ENCODE measurements around the gene TSHR. TPM values are rescaled to one million over a fixed set of nuclear protein-coding genes. Genes with fewer than 3 reads are reported as not detected.

The TSHR gene
- total RNA-seq, 2 donors from 2014 or later = 0.58 TPM; not detected in 1

DNA sequence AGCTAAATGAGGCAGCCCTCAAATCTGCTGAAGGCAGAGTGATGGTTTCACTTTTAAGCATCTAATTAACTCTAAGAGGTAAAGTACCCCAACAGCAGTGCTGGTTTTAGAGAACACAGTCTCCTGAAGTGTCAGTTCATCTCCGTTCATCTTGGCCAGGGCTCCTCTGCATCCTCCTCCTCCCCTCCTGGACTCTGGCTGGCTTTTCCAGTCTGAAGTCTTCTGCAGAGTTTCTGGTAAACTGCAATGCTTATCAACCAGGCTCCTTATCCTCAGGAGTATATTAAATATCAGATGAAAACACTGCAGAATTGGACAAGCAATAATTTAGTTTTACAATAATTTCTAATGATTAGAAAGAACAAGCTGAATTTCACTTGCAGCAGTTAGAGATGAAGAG is 150.0 kb downstream of the TSHR start:
- H3K9ac ChIP-seq (ENCODE audit: extremely low read depth, low read length, poor library complexity, severe bottlenecking) = no peak overlapping the region
- DNase-seq = no peak
- Mint-ChIP-seq H3K36me3 (ENCODE audit: low read depth) (no peaks in the 10 kb centered on the region), H3K27me3 (ENCODE audit: insufficient read depth) (no peaks in the 10 kb centered on the region), H3K4me1 (peaks cover 15% of the 10 kb centered on the region), H3K9me3 (no peaks in the 10 kb centered on the region), H3K27ac (no peak overlapping the region), H3K4me3 (no peak overlapping the region)
- H3K27me3 ChIP-seq (ENCODE audit: control insufficient read depth, insufficient read depth, low read length, poor library complexity, severe bottlenecking) = no peaks in the 10 kb centered on the region
- no peak overlapping the region for H3K4me3 ChIP-seq (ENCODE audit: low read length)
- H3K36me3 ChIP-seq (ENCODE audit: control insufficient read depth, insufficient read depth, low read length) = no peaks in the 10 kb centered on the region
- H3K27ac ChIP-seq (ENCODE audit: low read depth, low read length) = no peak overlapping the region
- H3K9me3 ChIP-seq (ENCODE audit: control insufficient read depth, low read length) = no peaks in the 10 kb centered on the region
- 89 to 91% methylated on average over 1 of the region's 1 CpG for WGBS, 2 experiments (ENCODE audit: insufficient coverage in 1 of 2, insufficient read length in 1 of 2)
- H3K4me1 ChIP-seq (ENCODE audit: control insufficient read depth, insufficient read depth, low read length) = no peaks in the 10 kb centered on the region
- TF ChIP-seq, protein P1, sequence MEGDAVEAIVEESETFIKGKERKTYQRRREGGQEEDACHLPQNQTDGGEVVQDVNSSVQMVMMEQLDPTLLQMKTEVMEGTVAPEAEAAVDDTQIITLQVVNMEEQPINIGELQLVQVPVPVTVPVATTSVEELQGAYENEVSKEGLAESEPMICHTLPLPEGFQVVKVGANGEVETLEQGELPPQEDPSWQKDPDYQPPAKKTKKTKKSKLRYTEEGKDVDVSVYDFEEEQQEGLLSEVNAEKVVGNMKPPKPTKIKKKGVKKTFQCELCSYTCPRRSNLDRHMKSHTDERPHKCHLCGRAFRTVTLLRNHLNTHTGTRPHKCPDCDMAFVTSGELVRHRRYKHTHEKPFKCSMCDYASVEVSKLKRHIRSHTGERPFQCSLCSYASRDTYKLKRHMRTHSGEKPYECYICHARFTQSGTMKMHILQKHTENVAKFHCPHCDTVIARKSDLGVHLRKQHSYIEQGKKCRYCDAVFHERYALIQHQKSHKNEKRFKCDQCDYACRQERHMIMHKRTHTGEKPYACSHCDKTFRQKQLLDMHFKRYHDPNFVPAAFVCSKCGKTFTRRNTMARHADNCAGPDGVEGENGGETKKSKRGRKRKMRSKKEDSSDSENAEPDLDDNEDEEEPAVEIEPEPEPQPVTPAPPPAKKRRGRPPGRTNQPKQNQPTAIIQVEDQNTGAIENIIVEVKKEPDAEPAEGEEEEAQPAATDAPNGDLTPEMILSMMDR (conservative IDR thresholded peaks at IDR 0.05) = no peak

DNA sequence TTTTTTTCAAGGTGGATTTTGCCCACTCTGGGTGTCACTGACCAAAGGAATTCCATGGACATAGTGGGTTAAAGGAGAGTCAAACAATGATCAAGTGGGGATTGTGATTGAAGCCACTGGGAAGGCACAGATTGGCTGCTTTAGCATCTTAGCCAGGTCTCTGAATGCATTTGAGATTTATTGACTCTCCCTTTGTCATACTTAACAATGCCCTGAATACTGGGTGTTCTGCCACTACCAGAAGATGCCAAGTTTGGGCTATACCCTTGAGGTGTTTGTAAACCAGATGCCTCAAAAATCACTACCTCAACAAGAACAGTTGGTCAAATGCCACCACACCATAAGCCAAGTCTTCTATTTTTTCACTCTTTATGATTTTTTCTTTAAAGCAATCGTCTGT is 150.5 kb downstream of the TSHR start:
- Histone ChIP-seq H3K9ac (ENCODE audit: extremely low read depth, low read length, poor library complexity, severe bottlenecking) (no peak overlapping the region), H3K9me3 (ENCODE audit: control insufficient read depth, low read length) (no peaks in the 10 kb centered on the region), H3K4me1 (ENCODE audit: control insufficient read depth, insufficient read depth, low read length) (no peaks in the 10 kb centered on the region), H3K27ac (ENCODE audit: low read depth, low read length) (no peak overlapping the region), H3K4me3 (ENCODE audit: low read length) (no peak overlapping the region), H3K36me3 (ENCODE audit: control insufficient read depth, insufficient read depth, low read length) (no peaks in the 10 kb centered on the region), H3K27me3 (ENCODE audit: control insufficient read depth, insufficient read depth, low read length, poor library complexity, severe bottlenecking) (no peaks in the 10 kb centered on the region)
- TF ChIP-seq, protein P1 (conservative IDR thresholded peaks at IDR 0.05) = no peak
- no peak overlapping the region for H3K27ac Mint-ChIP-seq
- no peaks in the 10 kb centered on the region for H3K9me3 Mint-ChIP-seq
- WGBS, 2 experiments (ENCODE audit: insufficient coverage in 1 of 2, insufficient read length in 1 of 2) = 60% methylated on average over 1 of the region's 1 CpG; no CpG with 5 or more reads in 1 of the 2 experiments
- H3K36me3 Mint-ChIP-seq (ENCODE audit: low read depth) = no peaks in the 10 kb centered on the region
- no peak for DNase-seq
- no peaks in the 10 kb centered on the region for H3K27me3 Mint-ChIP-seq (ENCODE audit: insufficient read depth)
- no peak overlapping the region for H3K4me3 Mint-ChIP-seq
- H3K4me1 Mint-ChIP-seq = peaks cover 12% of the 10 kb centered on the region

DNA sequence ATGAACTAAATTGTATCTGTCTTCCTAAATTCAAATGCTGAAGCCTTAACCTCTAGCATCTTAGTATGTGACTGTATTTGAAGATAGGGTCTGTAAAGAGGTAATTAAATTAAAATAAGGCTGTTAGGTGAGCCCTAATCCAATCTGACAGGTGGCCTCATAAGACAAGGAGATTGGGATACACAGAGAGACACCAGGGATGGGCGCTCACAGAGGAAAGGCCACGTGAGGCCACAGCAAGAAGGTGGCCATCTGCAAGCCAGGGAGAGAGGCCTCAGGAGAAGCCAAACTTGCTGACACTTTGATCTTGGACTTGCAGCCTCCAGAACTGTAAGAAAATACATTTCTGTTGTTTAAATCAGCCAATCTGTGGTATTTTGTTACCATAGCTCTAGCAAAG is 154.8 kb downstream of the TSHR start:
- no peaks in the 10 kb centered on the region for H3K4me1 ChIP-seq (ENCODE audit: control insufficient read depth, insufficient read depth, low read length)
- no peaks in the 10 kb centered on the region for H3K27me3 Mint-ChIP-seq (ENCODE audit: insufficient read depth)
- no peaks in the 10 kb centered on the region for H3K27me3 ChIP-seq (ENCODE audit: control insufficient read depth, insufficient read depth, low read length, poor library complexity, severe bottlenecking)
- no peaks in the 10 kb centered on the region for H3K9me3 ChIP-seq (ENCODE audit: control insufficient read depth, low read length)
- no peaks in the 10 kb centered on the region for H3K4me1 Mint-ChIP-seq
- H3K36me3 ChIP-seq (ENCODE audit: control insufficient read depth, insufficient read depth, low read length) = no peaks in the 10 kb centered on the region
- no peak overlapping the region for H3K4me3 Mint-ChIP-seq
- TF ChIP-seq, protein P1 (conservative IDR thresholded peaks at IDR 0.05) = no peak
- no peak overlapping the region for H3K9ac ChIP-seq (ENCODE audit: extremely low read depth, low read length, poor library complexity, severe bottlenecking)
- no peak overlapping the region for H3K27ac Mint-ChIP-seq
- no peak overlapping the region for H3K4me3 ChIP-seq (ENCODE audit: low read length)
- no peaks in the 10 kb centered on the region for H3K36me3 Mint-ChIP-seq (ENCODE audit: low read depth)
- no peak overlapping the region for H3K27ac ChIP-seq (ENCODE audit: low read depth, low read length)
- DNase-seq = no peak
- 80 to 83% methylated on average over 2 of the region's 2 CpGs for WGBS, 2 experiments (ENCODE audit: insufficient coverage in 1 of 2, insufficient read length in 1 of 2)
- H3K9me3 Mint-ChIP-seq = peaks cover 16% of the 10 kb centered on the region

All from endodermal cell (in vitro differentiated cells).